CD8-positive, alpha-beta memory T cell (primary cell): ENCODE data around the gene SMOC1. TPM values are rescaled to one million over a fixed set of nuclear protein-coding genes. Genes with fewer than 3 reads are reported as not detected.

Experiments
- CTCF ChIA-PET: fragments of 350-600 bp; sonication (Branson Sonifier 250); formaldehyde crosslinking; loops from one replicate; lab custom pipeline; 2021; ENCODE audit warnings: antibody characterized with exemption; lab: Charles Lee
- POLR2A ChIA-PET: fragments of 350-600 bp; sonication (Branson Sonifier 250); formaldehyde crosslinking; loops from one replicate; lab custom pipeline; 2021; ENCODE audit warnings: antibody characterized with exemption; lab: Charles Lee
- DNase-seq, 5 donors: peaks; one replicate each; pipeline versions ENCODE4 v3.0.0 to v3.0.0-alpha.2; 2020 to 2022; ENCODE audit warnings: mixed read lengths in 1 of 5
- H3K27ac ChIP-seq: one replicate; pipeline ENCODE4 v1.7.0; 2013; ENCODE audit warnings: low read depth, mild to moderate bottlenecking, low read length, moderate library complexity
- H3K27me3 ChIP-seq: 2 replicates; pipeline ENCODE4 v1.7.0; 2013; ENCODE audit warnings: low read length, mild to moderate bottlenecking; ENCODE audit not compliant: insufficient read depth, poor library complexity, severe bottlenecking
- H3K36me3 ChIP-seq: 2 replicates; pipeline ENCODE4 v1.7.0; 2013; ENCODE audit warnings: mild to moderate bottlenecking, low read length, moderate library complexity; ENCODE audit not compliant: insufficient read depth
- H3K4me1 ChIP-seq: 2 replicates; pipeline ENCODE4 v1.7.0; 2013; ENCODE audit warnings: mild to moderate bottlenecking, low read length, moderate library complexity; ENCODE audit not compliant: insufficient read depth
- H3K4me3 ChIP-seq: 2 replicates; pipeline ENCODE4 v1.7.0; 2013; ENCODE audit warnings: mild to moderate bottlenecking, low read length
- H3K9me3 ChIP-seq: 2 replicates; pipeline ENCODE4 v1.7.0; 2013; ENCODE audit warnings: mild to moderate bottlenecking, low read length
- H3K27ac Mint-ChIP-seq, 8 donors: one replicate each; pipeline ENCODE4 v1.8.0; 2020 to 2021; ENCODE audit warnings: mixed read lengths in 8 of 8, mild to moderate bottlenecking in 6 of 8, inconsistent platforms in 3 of 8, moderate library complexity in 3 of 8
- H3K27me3 Mint-ChIP-seq, 2 donors: one replicate each; pipeline ENCODE4 v1.8.0; 2020 to 2021; ENCODE audit warnings: mixed read lengths in 2 of 2, mild to moderate bottlenecking in 1 of 2, moderate library complexity in 1 of 2
- H3K36me3 Mint-ChIP-seq, 3 donors: one replicate each; pipeline ENCODE4 v1.8.0; 2020 to 2021; ENCODE audit warnings: mixed read lengths in 3 of 3, inconsistent platforms in 1 of 3, mild to moderate bottlenecking in 1 of 3
- H3K4me1 Mint-ChIP-seq, 3 donors: one replicate each; pipeline ENCODE4 v1.8.0; 2020 to 2021; ENCODE audit warnings: mixed read lengths in 3 of 3, inconsistent platforms in 1 of 3, mild to moderate bottlenecking in 1 of 3
- H3K4me3 Mint-ChIP-seq, 7 donors: one replicate each; pipeline ENCODE4 v1.8.0; 2020 to 2021; ENCODE audit warnings: mixed read lengths in 7 of 7, mild to moderate bottlenecking in 6 of 7, moderate library complexity in 4 of 7, inconsistent platforms in 2 of 7
- H3K9me3 Mint-ChIP-seq, 5 donors: one replicate each; pipeline ENCODE4 v1.8.0; 2020 to 2022; ENCODE audit warnings: mixed read lengths in 5 of 5, mild to moderate bottlenecking in 3 of 5, moderate library complexity in 2 of 5, inconsistent platforms in 1 of 5
- polyA plus RNA-seq: library from polyadenylated mRNA; unstranded; fragments of 300-500 nt; fragmentation: Illumina TruSeq; gene quantifications from one replicate; pipeline ENCODE4 v1.2.3, GENCODE V29; 2021
- total RNA-seq, 2 experiments: library from RNA; stranded (reverse); gene quantifications; one replicate each; pipeline ENCODE4 v1.2.3, GENCODE V29; 2021

SMOC1 gene
- total and polyA plus RNA-seq, 3 experiments from 2014 or later, result not detected

DNA sequence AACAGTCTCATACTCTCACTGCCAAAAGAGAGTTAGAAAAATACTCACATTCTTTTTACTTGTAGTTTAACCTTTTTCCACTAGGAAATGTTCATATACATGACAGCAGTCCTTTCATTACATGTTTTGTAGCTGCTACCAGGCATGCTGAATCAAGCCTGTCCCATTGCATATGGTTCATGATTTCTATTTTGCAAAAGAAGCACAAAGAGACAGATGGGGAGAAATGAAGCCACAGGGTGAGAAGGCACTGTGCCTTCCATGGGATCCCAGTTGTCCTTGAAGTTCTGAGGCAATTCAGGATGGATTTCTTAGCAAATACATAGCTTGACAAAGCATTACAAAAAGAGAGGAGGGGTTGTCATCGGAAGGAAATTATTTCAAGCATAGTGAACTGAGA lies 89.5 kb downstream of the SMOC1 start:
- H3K36me3 Mint-ChIP-seq, result no peaks in the 10 kb centered on the region
- no peak overlapping the region for H3K27ac ChIP-seq
- no peaks in the 10 kb centered on the region for H3K4me1 Mint-ChIP-seq
- no peak for DNase-seq
- H3K4me3 ChIP-seq, result no peak overlapping the region
- H3K9me3 ChIP-seq, result no peaks in the 10 kb centered on the region
- CTCF ChIA-PET, result no interaction called here
- peaks cover 6 to 19% of the 10 kb centered on the region in 2 donors for H3K27me3 Mint-ChIP-seq
- H3K9me3 Mint-ChIP-seq, result no peaks in the 10 kb centered on the region
- POLR2A ChIA-PET, result no interaction called here
- H3K27me3 ChIP-seq, result no peaks in the 10 kb centered on the region
- H3K4me3 Mint-ChIP-seq, result no peak overlapping the region
- H3K4me1 ChIP-seq, result no peaks in the 10 kb centered on the region
- H3K27ac Mint-ChIP-seq, result no peak overlapping the region
- H3K36me3 ChIP-seq, result no peaks in the 10 kb centered on the region

DNA sequence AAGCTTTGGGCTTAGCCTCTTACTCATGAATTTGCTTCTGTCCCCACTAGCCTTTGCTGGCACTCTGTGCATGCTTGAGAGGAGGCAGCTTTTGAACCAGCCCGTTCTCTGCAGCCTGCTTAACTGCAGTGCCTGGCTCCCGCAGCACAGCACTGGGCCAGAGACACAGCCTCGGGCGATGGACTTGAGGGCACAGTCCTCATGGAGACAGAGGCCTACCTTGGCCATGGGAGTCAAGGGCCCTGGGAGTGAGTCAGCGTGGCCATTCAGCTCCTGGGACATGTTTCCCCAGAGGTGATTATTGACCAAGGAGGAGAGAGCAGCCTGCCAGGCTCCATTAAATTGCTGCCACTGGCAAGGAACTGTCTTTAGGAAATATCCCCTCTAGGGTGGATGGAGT lies 93.5 kb downstream of the SMOC1 start:
- peaks cover 5 to 22% of the 10 kb centered on the region in 2 donors for H3K27me3 Mint-ChIP-seq
- ChIA-PET POLR2A (no interaction called here), CTCF (no interaction called here)
- H3K9me3 ChIP-seq, result no peaks in the 10 kb centered on the region
- H3K36me3 Mint-ChIP-seq, result no peaks in the 10 kb centered on the region
- no peaks in the 10 kb centered on the region for H3K36me3 ChIP-seq
- H3K27me3 ChIP-seq, result no peaks in the 10 kb centered on the region
- no peaks in the 10 kb centered on the region for H3K4me1 ChIP-seq
- no peak overlapping the region for H3K4me3 Mint-ChIP-seq
- no peaks in the 10 kb centered on the region for H3K4me1 Mint-ChIP-seq
- H3K4me3 ChIP-seq, result no peak overlapping the region
- no peak for DNase-seq
- no peaks in the 10 kb centered on the region for H3K9me3 Mint-ChIP-seq
- no peak overlapping the region for H3K27ac ChIP-seq
- no peak overlapping the region for H3K27ac Mint-ChIP-seq

GRCh38 chr14:69973846-69974245 lies 94.6 kb downstream of the SMOC1 start:
- no peak for DNase-seq
- H3K36me3 Mint-ChIP-seq, result no peaks in the 10 kb centered on the region
- ChIA-PET CTCF (no interaction called here), POLR2A (no interaction called here)
- Histone ChIP-seq H3K36me3 (no peaks in the 10 kb centered on the region), H3K27ac (no peak overlapping the region), H3K27me3 (no peaks in the 10 kb centered on the region), H3K4me3 (no peak overlapping the region), H3K4me1 (no peaks in the 10 kb centered on the region), H3K9me3 (no peaks in the 10 kb centered on the region)
- H3K27me3 Mint-ChIP-seq, result peaks cover 5 to 21% of the 10 kb centered on the region in 2 donors
- no peak overlapping the region for H3K27ac Mint-ChIP-seq
- H3K9me3 Mint-ChIP-seq, result no peaks in the 10 kb centered on the region
- H3K4me1 Mint-ChIP-seq, result no peaks in the 10 kb centered on the region
- H3K4me3 Mint-ChIP-seq, result no peak overlapping the region

GRCh38 chr14:69979882-69980281 lies 100.7 kb downstream of the SMOC1 start:
- CTCF ChIA-PET, result no interaction called here
- H3K27ac ChIP-seq, result no peak overlapping the region
- peaks cover 7 to 57% of the 10 kb centered on the region in 2 donors for H3K27me3 Mint-ChIP-seq

DNA sequence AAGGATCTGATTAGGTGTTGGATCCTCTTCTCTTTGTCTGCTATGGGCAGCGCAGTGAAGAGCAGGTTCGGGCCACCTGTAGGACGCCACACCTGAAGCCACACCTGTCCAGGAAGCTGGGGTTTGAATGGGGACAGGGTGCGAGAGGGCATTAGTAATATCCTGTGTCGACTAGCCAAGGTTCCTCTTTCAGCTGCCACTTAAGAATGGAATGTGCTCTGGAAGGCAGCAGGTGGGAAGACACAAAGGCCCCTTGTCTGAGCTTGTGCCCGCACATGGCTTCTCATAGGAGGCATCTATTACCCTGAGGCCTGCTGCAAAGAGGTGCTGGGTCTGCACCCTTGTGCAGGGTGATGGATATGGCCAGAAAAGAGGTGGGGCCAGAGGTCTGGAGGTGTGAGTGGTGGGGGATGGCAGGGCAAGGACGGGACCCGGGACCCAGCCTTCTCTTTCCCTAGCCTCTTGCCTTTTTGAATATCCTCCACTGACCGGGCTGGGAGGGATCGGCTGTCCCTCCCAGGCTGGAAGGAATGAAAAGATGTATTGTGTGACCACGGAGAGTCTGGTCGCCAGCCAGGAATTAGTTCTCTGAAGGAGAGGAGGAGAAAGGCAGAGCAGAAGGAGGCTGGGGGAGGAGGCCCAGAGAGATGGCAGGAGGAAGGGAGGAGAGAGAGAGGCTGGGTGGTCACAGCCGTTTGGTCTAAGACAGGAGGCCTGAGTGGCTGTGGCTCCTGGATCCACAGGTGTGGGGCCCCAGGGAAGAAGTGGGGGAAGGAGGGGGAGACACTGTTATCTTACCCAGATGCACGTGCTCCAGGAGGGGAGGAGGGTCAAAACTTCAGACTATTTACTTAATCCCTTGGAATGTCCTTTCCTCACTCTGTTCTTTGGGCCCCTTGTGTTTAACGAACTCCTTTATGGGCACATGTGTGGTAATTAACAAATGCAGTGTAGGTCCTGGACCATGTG lies 101.5 kb downstream of the SMOC1 start:
- no peak overlapping the region for H3K27ac ChIP-seq
- POLR2A ChIA-PET, result no interaction called here
- Mint-ChIP-seq H3K27me3 (peaks cover 5 to 58% of the 10 kb centered on the region in 2 donors), H3K27ac (no peak overlapping the region), H3K4me1 (no peaks in the 10 kb centered on the region), H3K9me3 (no peaks in the 10 kb centered on the region), H3K36me3 (no peaks in the 10 kb centered on the region), H3K4me3 (no peak overlapping the region)
- H3K4me3 ChIP-seq, result no peak overlapping the region
- no peaks in the 10 kb centered on the region for H3K4me1 ChIP-seq
- CTCF ChIA-PET, result no interaction called here
- H3K9me3 ChIP-seq, result no peaks in the 10 kb centered on the region
- H3K36me3 ChIP-seq, result no peaks in the 10 kb centered on the region
- no peak for DNase-seq
- H3K27me3 ChIP-seq, result no peaks in the 10 kb centered on the region

More at GRCh38 chr14:69979882-69980281, 100.7 kb downstream of the SMOC1 start:
- H3K27ac Mint-ChIP-seq, result no peak overlapping the region
- DNase-seq, result no peak
- Histone ChIP-seq H3K4me1 (no peaks in the 10 kb centered on the region), H3K36me3 (no peaks in the 10 kb centered on the region), H3K4me3 (no peak overlapping the region), H3K9me3 (no peaks in the 10 kb centered on the region), H3K27me3 (no peaks in the 10 kb centered on the region)
- no peaks in the 10 kb centered on the region for H3K4me1 Mint-ChIP-seq
- no peaks in the 10 kb centered on the region for H3K9me3 Mint-ChIP-seq
- H3K4me3 Mint-ChIP-seq, result no peak overlapping the region
- H3K36me3 Mint-ChIP-seq, result no peaks in the 10 kb centered on the region
- POLR2A ChIA-PET, result no interaction called here

GRCh38 chr14:69982220-69982839 lies 103.1 kb downstream of the SMOC1 start:
- ChIA-PET CTCF (no interaction called here), POLR2A (no interaction called here)
- Histone ChIP-seq H3K4me1 (no peaks in the 10 kb centered on the region), H3K36me3 (no peaks in the 10 kb centered on the region), H3K27ac (no peak overlapping the region), H3K4me3 (no peak overlapping the region), H3K9me3 (no peaks in the 10 kb centered on the region), H3K27me3 (no peaks in the 10 kb centered on the region)
- H3K4me1 Mint-ChIP-seq, result no peaks in the 10 kb centered on the region
- H3K36me3 Mint-ChIP-seq, result no peaks in the 10 kb centered on the region
- H3K9me3 Mint-ChIP-seq, result no peaks in the 10 kb centered on the region
- DNase-seq, result no peak
- no peak overlapping the region for H3K27ac Mint-ChIP-seq
- no peak overlapping the region for H3K4me3 Mint-ChIP-seq
- H3K27me3 Mint-ChIP-seq, result peaks cover 5 to 50% of the 10 kb centered on the region in 2 donors

- Mint-ChIP-seq H3K27me3 (peaks cover 5 to 50% of the 10 kb centered on the region in 2 donors), H3K36me3 (no peaks in the 10 kb centered on the region), H3K4me3 (no peak overlapping the region), H3K27ac (no peak overlapping the region), H3K4me1 (no peaks in the 10 kb centered on the region), H3K9me3 (no peaks in the 10 kb centered on the region)
- Histone ChIP-seq H3K27me3 (no peaks in the 10 kb centered on the region), H3K4me1 (no peaks in the 10 kb centered on the region), H3K4me3 (no peak overlapping the region), H3K36me3 (no peaks in the 10 kb centered on the region), H3K27ac (no peak overlapping the region), H3K9me3 (no peaks in the 10 kb centered on the region)
- no peak for DNase-seq
- ChIA-PET CTCF (no interaction called here), POLR2A (no interaction called here)
Observed at GRCh38 chr14:69982886-69983285, 103.7 kb downstream of the SMOC1 start.

DNA sequence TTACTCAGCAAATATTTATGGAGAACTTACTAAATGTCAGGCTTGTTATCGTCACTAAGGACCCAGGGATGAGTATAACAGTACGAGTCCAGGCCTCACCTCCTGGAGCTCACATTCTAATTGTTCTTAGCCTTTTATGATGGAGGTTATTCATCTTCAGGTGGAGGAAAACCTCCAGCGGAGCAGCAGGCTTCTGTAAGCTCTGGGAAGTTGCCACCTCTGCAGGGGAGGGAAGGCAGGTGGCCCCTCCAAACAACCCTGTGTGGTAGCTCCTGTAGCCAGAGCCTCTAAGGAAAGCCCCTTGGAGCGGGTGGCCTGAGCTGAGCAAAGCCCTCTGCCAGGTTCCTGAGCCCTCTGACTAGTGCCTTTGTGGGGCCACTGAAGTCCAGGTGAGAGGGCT lies 104.1 kb downstream of the SMOC1 start:
- POLR2A ChIA-PET, result no interaction called here
- Histone ChIP-seq H3K36me3 (no peaks in the 10 kb centered on the region), H3K4me3 (no peak overlapping the region), H3K9me3 (no peaks in the 10 kb centered on the region), H3K27ac (no peak overlapping the region), H3K27me3 (no peaks in the 10 kb centered on the region), H3K4me1 (no peaks in the 10 kb centered on the region)
- no peak for DNase-seq
- Mint-ChIP-seq H3K36me3 (no peaks in the 10 kb centered on the region), H3K27me3 (peaks cover 5 to 50% of the 10 kb centered on the region in 2 donors), H3K9me3 (no peaks in the 10 kb centered on the region), H3K4me3 (no peak overlapping the region), H3K4me1 (no peaks in the 10 kb centered on the region), H3K27ac (no peak overlapping the region)
- CTCF ChIA-PET, result no interaction called here
